Spinal cord (tissue), 10 donors: ENCODE data around the gene TUBA8. TPM values are rescaled to one million over a fixed set of nuclear protein-coding genes. Genes with fewer than 3 reads are reported as not detected.
"Not testable (repeated sequence)": the region's sequence is repeated elsewhere in the genome, so short reads cannot be mapped to it uniquely, and the experiment has no call there.

ENCODE experiments used
- DNase-seq, 6 donors: peaks; one replicate each; pipeline versions ENCODE4 v3.0.0 to v3.0.0-alpha.2; 2013 to 2015; ENCODE audit warnings: low spot score in 6 of 6, low read depth in 4 of 6
- H3K27ac ChIP-seq: one replicate; pipeline ENCODE4 v1.5.1; 2013; ENCODE audit warnings: low read depth, low read length, control low read depth
- H3K27me3 ChIP-seq: one replicate; pipeline ENCODE4 v1.6.1; 2013; ENCODE audit warnings: low read length; ENCODE audit not compliant: control insufficient read depth, insufficient read depth
- H3K36me3 ChIP-seq: one replicate; pipeline ENCODE4 v1.6.1; 2013; ENCODE audit warnings: low read length; ENCODE audit not compliant: control insufficient read depth, insufficient read depth
- H3K4me1 ChIP-seq: one replicate; pipeline ENCODE4 v1.6.1; 2013; ENCODE audit warnings: low read length; ENCODE audit not compliant: control insufficient read depth, insufficient read depth
- H3K4me3 ChIP-seq: one replicate; pipeline ENCODE4 v1.5.1; 2013; ENCODE audit warnings: low read depth, low read length, control low read depth
- H3K9me3 ChIP-seq: one replicate; pipeline ENCODE4 v1.6.1; 2013; ENCODE audit warnings: low read length; ENCODE audit not compliant: control insufficient read depth, insufficient read depth
- WGBS: methylation state at CpG from one replicate; pipeline ENCODE4 v1.1.5; 2013; ENCODE audit warnings: missing lambda C conversion rate; ENCODE audit not compliant: insufficient coverage; 5-methylcytosine and 5-hydroxymethylcytosine counted together
- polyA plus RNA-seq, 2 donors: library from polyadenylated mRNA; unstranded; fragments of 120-200 nt; gene quantifications; one replicate each; pipeline ENCODE4 v1.2.1, GENCODE V29; 2013; ENCODE audit not compliant: insufficient read length in 2 of 2
- total RNA-seq, 2 donors: library from RNA; depleted of rRNA in 1 of 2; stranded (reverse); fragments of 120-200 nt in 1 of 2; fragments of >200 nt in 1 of 2; gene quantifications; one replicate each; pipeline versions ENCODE4 v1.2.3 to v1.2.4, GENCODE V29; 2013 to 2014
- donor health status: healthy.

The TUBA8 gene
- total and polyA plus RNA-seq, 4 donors: 5.5 to 27.1 (median 17.2) TPM

DNA sequence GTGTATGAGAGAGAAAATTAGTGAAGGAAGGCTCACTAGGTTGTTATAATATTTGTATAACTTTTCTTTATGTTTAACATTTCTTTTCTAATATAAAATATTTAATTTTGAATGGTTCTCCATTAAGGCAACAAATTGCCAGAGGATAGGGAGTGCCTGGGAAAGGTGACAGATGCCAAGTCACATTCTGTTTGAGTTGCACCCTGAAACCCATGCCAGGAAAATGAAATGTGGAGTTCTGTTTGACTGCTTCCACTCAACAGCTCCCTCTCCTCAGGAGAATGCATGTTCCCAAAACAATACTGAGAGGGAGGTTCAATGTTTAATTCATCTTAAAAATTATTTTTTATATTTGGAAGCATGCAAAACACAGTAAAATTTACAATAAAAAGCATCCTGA, 33.5 kb downstream of the TUBA8 start:
- Histone ChIP-seq H3K27me3 (no peaks in the 10 kb centered on the region), H3K36me3 (peaks cover 5% of the 10 kb centered on the region), H3K27ac (no peak overlapping the region), H3K4me3 (no peak overlapping the region), H3K9me3 (no peaks in the 10 kb centered on the region), H3K4me1 (peaks cover under 1% of the 10 kb centered on the region)
- no peak for DNase-seq

DNA sequence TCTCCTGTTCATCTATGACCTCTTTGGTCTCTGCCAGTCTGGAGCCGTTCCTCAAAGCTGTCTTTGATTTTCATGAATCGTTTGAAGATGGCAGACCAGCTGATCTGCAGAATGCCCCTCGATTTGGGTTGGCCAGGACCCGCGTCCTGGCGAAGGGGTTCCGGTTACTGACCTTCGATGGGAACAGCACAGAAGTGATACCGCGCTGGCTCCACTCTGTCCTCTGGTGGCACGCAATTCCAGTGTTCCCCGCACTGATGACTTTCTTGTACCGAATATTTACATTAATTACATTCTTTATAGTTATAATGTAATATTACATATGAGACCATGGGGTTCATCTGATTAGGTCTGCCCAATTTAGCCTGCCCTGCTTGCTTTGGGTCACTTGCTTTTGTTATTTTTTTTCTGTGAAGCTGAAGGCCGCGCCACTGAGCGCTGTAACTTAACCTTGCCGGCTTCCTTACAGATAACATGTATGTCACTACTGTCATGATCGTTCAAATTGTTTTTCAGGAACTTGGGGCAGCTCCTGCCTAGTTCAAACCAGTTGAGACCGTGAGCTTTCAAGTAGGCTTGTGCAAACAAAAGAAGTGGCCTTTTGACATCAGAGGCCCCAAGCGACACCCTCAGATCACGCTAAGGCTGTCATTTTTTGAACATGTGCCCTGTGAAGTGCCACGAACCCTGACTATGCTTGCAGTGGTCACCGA, 35.2 kb downstream of the TUBA8 start:
- Histone ChIP-seq H3K9me3 (no peaks in the 10 kb centered on the region), H3K4me1 (peaks cover 10% of the 10 kb centered on the region), H3K27ac (no peak overlapping the region), H3K4me3 (no peak overlapping the region), H3K36me3 (peaks cover 5% of the 10 kb centered on the region), H3K27me3 (no peaks in the 10 kb centered on the region)
- WGBS: 91% methylated on average over 17 of the region's 23 CpGs
- DNase-seq: no peak

DNA sequence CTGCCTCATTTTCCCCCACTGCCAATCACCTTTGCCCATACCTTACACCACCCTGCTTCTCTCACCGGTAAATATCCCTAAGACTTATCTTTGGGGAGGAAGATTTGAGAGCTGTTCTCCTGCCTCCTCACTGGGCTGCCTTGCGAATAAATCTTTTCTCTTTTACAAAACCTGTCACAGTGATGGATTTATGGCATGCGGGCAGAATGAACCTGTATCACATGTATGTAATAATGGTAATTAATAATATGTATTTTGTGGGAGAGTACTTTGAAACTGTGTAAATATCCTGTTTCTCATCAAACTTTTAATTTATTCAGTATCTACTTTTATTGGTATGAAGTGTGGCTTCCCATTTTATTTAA, 35.8 kb downstream of the TUBA8 start:
- WGBS: no CpG with 5 or more reads among the region's 3 CpGs
- no peak overlapping the region for H3K4me3 ChIP-seq
- no peaks in the 10 kb centered on the region for H3K9me3 ChIP-seq
- no peak for DNase-seq
- H3K4me1 ChIP-seq: peaks cover 10% of the 10 kb centered on the region
- no peaks in the 10 kb centered on the region for H3K27me3 ChIP-seq
- H3K36me3 ChIP-seq: peaks cover 3% of the 10 kb centered on the region
- H3K27ac ChIP-seq: no peak overlapping the region

DNA sequence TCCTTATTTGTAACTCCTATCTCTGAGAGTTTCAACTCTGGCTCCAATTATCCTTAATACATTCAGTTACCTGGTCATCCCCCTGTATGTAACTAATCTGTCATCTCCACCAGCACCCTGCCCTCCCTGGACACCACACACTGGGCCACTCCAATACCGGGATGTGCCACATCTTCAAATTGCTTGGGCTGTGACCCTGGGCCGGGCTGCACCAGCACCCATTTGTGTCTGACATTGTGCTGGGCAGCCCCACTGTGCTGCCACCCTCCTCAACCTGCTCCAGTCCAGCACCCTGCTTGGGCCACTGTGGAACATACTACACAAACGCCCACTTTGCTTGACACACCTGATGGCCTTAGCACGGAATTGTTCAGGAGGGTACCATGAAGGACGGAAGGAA, 37.2 kb downstream of the TUBA8 start:
- Histone ChIP-seq H3K9me3 (no peaks in the 10 kb centered on the region), H3K27me3 (no peaks in the 10 kb centered on the region), H3K4me3 (no peak overlapping the region), H3K27ac (no peak overlapping the region), H3K36me3 (no peaks in the 10 kb centered on the region), H3K4me1 (peaks cover 10% of the 10 kb centered on the region)
- DNase-seq: no peak
- 84% methylated on average over 2 of the region's 5 CpGs for WGBS

DNA sequence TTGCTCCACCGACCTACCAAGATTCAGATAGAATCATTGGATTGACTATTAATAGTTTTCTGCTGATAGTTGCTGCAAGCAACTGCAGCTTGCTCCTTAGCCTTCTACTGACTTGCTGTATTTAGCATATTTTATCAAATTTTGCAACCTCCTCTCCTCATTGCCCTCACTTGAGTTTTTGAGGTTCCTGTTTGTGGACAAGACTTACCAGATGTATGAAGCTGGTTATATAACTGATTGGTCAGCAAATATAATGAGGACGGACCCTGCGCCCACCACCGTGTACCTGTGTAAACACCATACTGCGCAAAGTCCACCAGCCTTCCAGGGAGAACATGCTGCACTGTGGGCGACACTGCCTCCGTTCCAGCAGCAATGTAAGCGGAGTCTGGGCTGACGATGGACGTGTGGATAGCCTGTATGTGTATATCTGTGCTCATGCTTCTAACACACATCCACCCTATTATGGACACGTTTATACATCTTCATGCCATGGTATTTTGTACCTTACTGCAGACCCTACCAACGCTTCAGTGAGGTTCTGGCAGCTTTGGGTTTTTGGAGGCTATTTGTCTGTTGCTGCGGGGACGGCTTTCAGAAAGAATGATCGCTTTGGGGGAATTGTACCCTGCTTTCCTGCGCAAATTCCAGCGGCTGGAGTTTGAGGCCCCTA, 37.8 kb downstream of the TUBA8 start:
- no peak overlapping the region for H3K27ac ChIP-seq
- DNase-seq: no peak
- WGBS: 97% methylated on average over 6 of the region's 17 CpGs

DNA sequence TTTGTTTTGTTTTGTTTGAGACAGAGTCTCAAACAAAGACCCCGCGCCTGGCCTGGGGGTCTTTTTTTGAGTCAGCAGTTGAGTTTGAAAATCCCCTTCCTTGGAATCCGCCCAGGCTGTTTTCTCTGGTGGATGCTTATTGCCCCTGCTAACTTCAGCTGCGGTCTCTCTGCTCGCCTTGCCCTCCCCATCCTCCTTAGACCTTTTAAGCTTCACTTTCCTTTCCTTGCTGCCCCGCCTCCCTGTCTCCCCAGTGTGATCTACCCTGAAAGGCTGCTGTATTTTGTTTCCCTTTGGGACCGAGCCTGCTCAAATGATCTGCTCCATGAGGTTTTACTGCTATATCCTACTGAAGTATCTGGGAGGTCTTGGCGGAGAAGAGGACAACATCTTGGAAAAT, 41.9 kb downstream of the TUBA8 start:
- no peak overlapping the region for H3K27ac ChIP-seq
- peaks cover 19% of the 10 kb centered on the region for H3K4me1 ChIP-seq
- H3K9me3 ChIP-seq: no peaks in the 10 kb centered on the region
- DNase-seq: no peak
- H3K4me3 ChIP-seq: no peak overlapping the region
- H3K36me3 ChIP-seq: peaks cover 5% of the 10 kb centered on the region
- 97% methylated on average over 6 of the region's 8 CpGs for WGBS
- no peaks in the 10 kb centered on the region for H3K27me3 ChIP-seq

More for the DNA sequence above, 37.8 kb downstream of the TUBA8 start:
- no peaks in the 10 kb centered on the region for H3K9me3 ChIP-seq
- H3K4me1 ChIP-seq: peaks cover 10% of the 10 kb centered on the region
- H3K4me3 ChIP-seq: no peak overlapping the region
- no peaks in the 10 kb centered on the region for H3K36me3 ChIP-seq
- H3K27me3 ChIP-seq: no peaks in the 10 kb centered on the region

DNA sequence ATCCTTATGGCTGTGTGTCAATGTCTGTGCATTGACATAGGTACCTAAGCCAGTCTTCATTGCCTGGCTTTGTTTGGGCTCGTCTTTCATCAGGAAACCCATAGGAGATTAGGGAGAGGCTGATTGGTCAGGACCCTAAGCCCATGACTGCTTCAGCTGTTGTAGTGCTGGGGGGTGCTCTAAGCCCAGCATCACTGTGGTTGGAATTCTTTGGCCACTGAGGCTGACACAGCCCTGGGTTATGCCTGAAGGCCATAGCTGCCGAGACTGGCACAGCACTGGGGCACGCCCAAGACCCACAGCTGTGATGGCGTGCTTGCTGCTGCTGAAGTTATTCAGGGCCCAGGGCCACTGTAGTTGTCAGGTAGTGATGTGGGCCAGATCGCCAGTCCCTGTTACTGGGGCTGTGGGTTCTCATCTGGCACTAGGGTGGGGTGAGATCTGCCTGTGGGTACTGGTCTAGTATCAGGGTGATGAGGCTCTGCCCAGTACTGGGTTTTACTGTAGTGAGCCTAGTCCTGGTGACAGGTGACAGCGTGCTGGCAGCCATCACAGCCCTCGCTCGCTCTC, 44.3 kb downstream of the TUBA8 start:
- no peak overlapping the region for H3K4me3 ChIP-seq
- WGBS: 97% methylated on average over 8 of the region's 8 CpGs
- no peaks in the 10 kb centered on the region for H3K27me3 ChIP-seq
- H3K27ac ChIP-seq: no peak overlapping the region
- DNase-seq: no peak
- H3K9me3 ChIP-seq: no peaks in the 10 kb centered on the region
- H3K4me1 ChIP-seq: peaks cover 15% of the 10 kb centered on the region
- H3K36me3 ChIP-seq: peaks cover 5% of the 10 kb centered on the region

DNA sequence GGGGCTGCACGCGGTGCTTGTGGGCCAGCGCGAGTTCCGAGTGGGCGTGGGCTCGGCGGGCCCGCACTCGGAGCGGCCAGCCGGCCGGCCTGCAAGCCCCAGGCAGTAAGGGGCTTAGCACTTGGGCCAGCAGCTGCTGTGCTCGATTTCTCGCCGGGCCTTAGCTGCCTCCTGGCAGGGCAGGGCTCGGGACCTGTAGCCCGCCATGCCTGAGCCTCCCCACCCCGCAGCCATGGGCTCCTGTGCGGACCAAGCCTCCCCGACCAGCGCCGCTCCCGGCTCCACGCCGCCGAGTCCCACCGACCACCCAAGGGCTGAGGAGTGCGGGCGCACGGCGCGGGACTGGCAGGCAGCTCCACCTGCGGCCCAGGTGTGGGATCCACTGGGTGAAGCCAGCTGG, 44.9 kb downstream of the TUBA8 start:
- not testable (repeated sequence) for H3K36me3 ChIP-seq, DNase-seq, H3K27ac ChIP-seq, H3K27me3 ChIP-seq, H3K9me3 ChIP-seq, H3K4me3 ChIP-seq
- WGBS: 97% methylated on average over 31 of the region's 34 CpGs
- peaks cover 13% of the 10 kb centered on the region for H3K4me1 ChIP-seq

DNA sequence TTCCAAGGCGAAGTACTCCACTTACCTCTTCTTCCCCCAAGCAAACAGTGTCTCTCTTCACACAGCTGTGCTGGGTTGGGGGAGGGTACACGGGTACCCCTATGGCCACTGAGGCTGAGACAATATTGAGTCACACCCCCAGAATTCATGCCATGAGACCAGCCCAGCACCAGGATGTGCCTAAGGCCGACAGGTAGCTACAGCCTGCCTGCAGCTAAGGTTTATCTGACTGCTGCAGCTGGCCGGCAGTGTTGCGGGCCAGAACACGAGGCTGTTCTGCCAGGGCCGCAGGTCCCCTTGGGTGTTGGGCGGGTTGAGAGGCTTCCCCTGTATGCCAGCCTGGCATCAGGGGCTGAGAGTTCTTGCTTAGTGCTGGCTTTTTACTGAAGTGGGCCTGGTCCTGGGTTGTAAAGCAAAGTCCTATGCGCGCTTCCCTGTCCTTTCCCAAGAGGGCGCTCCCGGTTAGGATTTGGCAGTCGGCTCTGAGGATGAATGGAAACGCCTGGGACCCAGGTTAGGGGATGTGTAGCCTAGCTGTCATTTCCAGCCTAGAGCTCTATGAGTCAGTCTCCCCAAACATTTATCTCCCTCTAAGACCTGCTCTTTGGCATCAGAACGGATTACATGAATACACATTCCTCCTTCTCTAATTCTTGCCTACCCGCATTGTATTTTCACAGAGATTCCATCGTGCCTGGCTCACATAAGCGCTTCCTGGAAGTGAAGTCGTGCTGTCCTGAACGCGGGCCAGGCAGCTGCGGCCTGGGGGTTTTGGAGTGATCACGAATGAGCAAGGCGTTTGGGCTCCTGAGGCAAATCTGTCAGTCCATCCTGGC, 46.5 kb downstream of the TUBA8 start:
- no peaks in the 10 kb centered on the region for H3K27me3 ChIP-seq
- no peaks in the 10 kb centered on the region for H3K9me3 ChIP-seq
- peaks cover 5% of the 10 kb centered on the region for H3K36me3 ChIP-seq
- H3K4me1 ChIP-seq: peaks cover 10% of the 10 kb centered on the region
- WGBS: 24% methylated on average over 19 of the region's 24 CpGs
- no peak overlapping the region for H3K4me3 ChIP-seq
- DNase-seq: peak in 4 of 6 donors; percentile 54 to 94 (median 75)
- no peak overlapping the region for H3K27ac ChIP-seq
